Measurements from ENCODE around the gene TPRX1.

DNA sequence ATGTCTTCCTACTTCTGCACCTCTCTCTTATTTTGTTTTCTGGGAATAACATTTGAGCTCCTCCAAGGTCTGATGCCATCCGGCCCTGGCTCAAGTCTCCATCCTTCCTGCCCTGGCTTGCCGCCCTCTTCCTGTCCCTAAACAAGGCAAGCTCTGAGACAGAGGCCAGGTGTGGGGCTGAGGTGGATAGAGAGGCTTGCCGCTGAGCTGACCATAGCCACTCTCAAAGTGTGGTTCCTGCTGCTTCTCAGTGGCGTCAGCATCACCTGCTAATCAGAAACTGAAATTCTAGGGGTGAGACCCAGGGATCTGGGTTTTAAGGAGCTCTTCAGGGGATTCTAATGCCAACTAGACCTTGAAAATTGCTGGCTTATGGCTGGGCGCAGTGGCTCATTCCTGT, 48.7 kb upstream of the TPRX1 start:
- no peak for TF ChIP-seq EZH2phosphoT487 (IDR thresholded peaks at IDR 0.05; ENCODE audit: insufficient read depth, low read depth)
- TF ChIP-seq EZH2 (IDR thresholded peaks at IDR 0.05; ENCODE audit: insufficient read depth, poor library complexity, severe bottlenecking): no peak
